ENCODE measurements around the gene NHLH1. TPM values are rescaled to one million over a fixed set of nuclear protein-coding genes. Genes with fewer than 3 reads are reported as not detected.

NHLH1 gene
- total and polyA plus RNA-seq, 10 of the 15 experiments (the other 5 are each of a cell fraction or from before 2014, with no cell fraction given): 0.22 to 0.98 (median 0.43) TPM; not detected in 1

DNA sequence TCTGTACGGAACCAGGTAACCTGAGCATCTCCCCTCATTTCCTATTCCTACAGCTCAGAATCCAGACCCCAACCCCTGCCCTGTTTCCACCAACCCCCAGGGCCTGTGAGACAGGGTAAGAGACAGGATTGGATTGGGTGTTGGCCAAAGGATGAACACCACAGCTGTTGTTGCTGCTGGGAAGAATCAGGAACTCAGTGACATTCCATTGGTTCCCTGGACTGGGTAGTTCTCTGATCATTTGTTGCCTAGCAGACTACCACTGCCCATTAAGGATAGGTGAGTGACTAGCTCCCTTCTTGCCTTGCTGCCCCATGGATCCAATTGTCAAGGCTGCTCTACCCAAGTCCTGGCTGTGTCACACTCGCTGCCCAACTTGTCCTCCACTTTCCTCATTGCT, 13.6 kb upstream of the NHLH1 start:
- ChIA-PET SMC1A (ENCODE audit: uncharacterized antibody, unreplicated experiment) (interaction anchor here (3.1 to 3.3 kb wide), 2 partner anchors 23 to 254 kb away, joined by 10 to 16 read pairs; no protein-coding TSS in a partner anchor), CTCF (interaction anchor here (1.1 to 7.0 kb wide), 6 partner anchors 20 to 307 kb away, joined by 3 to 98 read pairs (median 3); no protein-coding TSS in a partner anchor), RAD21 (ENCODE audit: unreplicated experiment) (interaction anchor here (1.6 to 2.3 kb wide), 3 partner anchors 23 to 160 kb away, joined by 3 to 8 read pairs (median 4); no protein-coding TSS in a partner anchor), POLR2A (no interaction called here)
- peaks cover under 1% of the 10 kb centered on the region; the same call in 1 of the 2 replicates for H3K79me2 ChIP-seq (ENCODE audit: control insufficient read depth, insufficient read depth, low read length)
- no peaks in the 10 kb centered on the region for H3K27me3 ChIP-seq (replicated peaks in 1 of 2; ENCODE audit: control insufficient read depth in 2 of 2, insufficient read depth in 2 of 2, low read length in 1 of 2)
- no peaks in the 10 kb centered on the region for H3K9me3 ChIP-seq (replicated peaks; ENCODE audit: control insufficient read depth, insufficient read depth, low read length)
- no peak overlapping the region for H3K4me3 ChIP-seq
- intact Hi-C loops (cut with micrococcal nuclease; ENCODE audit: unreplicated experiment): no loop called here
- DNase-seq (ENCODE audit: low read depth, low spot score) (no peak), FAIRE-seq (no peak), ATAC-seq (no peak)
- no TSS peak for BruUV-seq (replicated peaks)
- no peaks in the 10 kb centered on the region for H4K20me1 ChIP-seq (ENCODE audit: control insufficient read depth, insufficient read depth)
- no peak overlapping the region for H3K4me2 ChIP-seq (ENCODE audit: control insufficient read depth, insufficient read depth)
- no peak overlapping the region for H3K27ac ChIP-seq (ENCODE audit: control insufficient read depth, insufficient read depth)
- H3K36me3 ChIP-seq (ENCODE audit: control insufficient read depth in 2 of 2, insufficient read depth in 2 of 2, low read length in 1 of 2): peaks cover 46 to 59% of the 10 kb centered on the region in 2 experiments
- in situ Hi-C loops (cut with MboI): no loop called here
- no peak for TF ChIP-seq KAT2A (conservative IDR thresholded peaks at IDR 0.05; ENCODE audit: control insufficient read depth, low read depth, low read length)
- TF ChIP-seq RFX5 (IDR thresholded peaks at IDR 0.05; ENCODE audit: low read depth, low read length): peak; percentile 87
- no peak for TF ChIP-seq PML (IDR thresholded peaks at IDR 0.05; ENCODE audit: low read length)
- no peak for TF ChIP-seq RUNX3 (IDR thresholded peaks at IDR 0.05; ENCODE audit: low read length)
- TF ChIP-seq, protein P1, sequence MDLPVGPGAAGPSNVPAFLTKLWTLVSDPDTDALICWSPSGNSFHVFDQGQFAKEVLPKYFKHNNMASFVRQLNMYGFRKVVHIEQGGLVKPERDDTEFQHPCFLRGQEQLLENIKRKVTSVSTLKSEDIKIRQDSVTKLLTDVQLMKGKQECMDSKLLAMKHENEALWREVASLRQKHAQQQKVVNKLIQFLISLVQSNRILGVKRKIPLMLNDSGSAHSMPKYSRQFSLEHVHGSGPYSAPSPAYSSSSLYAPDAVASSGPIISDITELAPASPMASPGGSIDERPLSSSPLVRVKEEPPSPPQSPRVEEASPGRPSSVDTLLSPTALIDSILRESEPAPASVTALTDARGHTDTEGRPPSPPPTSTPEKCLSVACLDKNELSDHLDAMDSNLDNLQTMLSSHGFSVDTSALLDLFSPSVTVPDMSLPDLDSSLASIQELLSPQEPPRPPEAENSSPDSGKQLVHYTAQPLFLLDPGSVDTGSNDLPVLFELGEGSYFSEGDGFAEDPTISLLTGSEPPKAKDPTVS (IDR thresholded peaks at IDR 0.05; ENCODE audit: low read depth, low read length): no peak
- TF ChIP-seq EED (IDR thresholded peaks at IDR 0.05; ENCODE audit: low read depth): no peak
- 0 out of 2 replicates have a peak, but pooled peaks have one; percentile 20 for TF ChIP-seq CREB1 (IDR thresholded peaks at IDR 0.05; ENCODE audit: low read depth)
- TF ChIP-seq, protein P2, sequence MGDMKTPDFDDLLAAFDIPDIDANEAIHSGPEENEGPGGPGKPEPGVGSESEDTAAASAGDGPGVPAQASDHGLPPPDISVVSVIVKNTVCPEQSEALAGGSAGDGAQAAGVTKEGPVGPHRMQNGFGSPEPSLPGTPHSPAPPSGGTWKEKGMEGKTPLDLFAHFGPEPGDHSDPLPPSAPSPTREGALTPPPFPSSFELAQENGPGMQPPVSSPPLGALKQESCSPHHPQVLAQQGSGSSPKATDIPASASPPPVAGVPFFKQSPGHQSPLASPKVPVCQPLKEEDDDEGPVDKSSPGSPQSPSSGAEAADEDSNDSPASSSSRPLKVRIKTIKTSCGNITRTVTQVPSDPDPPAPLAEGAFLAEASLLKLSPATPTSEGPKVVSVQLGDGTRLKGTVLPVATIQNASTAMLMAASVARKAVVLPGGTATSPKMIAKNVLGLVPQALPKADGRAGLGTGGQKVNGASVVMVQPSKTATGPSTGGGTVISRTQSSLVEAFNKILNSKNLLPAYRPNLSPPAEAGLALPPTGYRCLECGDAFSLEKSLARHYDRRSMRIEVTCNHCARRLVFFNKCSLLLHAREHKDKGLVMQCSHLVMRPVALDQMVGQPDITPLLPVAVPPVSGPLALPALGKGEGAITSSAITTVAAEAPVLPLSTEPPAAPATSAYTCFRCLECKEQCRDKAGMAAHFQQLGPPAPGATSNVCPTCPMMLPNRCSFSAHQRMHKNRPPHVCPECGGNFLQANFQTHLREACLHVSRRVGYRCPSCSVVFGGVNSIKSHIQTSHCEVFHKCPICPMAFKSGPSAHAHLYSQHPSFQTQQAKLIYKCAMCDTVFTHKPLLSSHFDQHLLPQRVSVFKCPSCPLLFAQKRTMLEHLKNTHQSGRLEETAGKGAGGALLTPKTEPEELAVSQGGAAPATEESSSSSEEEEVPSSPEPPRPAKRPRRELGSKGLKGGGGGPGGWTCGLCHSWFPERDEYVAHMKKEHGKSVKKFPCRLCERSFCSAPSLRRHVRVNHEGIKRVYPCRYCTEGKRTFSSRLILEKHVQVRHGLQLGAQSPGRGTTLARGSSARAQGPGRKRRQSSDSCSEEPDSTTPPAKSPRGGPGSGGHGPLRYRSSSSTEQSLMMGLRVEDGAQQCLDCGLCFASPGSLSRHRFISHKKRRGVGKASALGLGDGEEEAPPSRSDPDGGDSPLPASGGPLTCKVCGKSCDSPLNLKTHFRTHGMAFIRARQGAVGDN (IDR thresholded peaks at IDR 0.05): no peak
- H3K4me1 ChIP-seq (ENCODE audit: control insufficient read depth, insufficient read depth, low read length): no peaks in the 10 kb centered on the region
- no peak overlapping the region for H2AFZ ChIP-seq (ENCODE audit: control insufficient read depth, low read depth, low read length)
- WGBS (ENCODE audit: insufficient coverage, insufficient replicate concordance, low lambda C conversion rate, missing lambda C conversion rate): 98% methylated on average over 2 of the region's 2 CpGs
- no peak overlapping the region for H3K9ac ChIP-seq (ENCODE audit: control insufficient read depth, insufficient read depth, low read length)
